Thoracic aorta endothelial cell (primary cell): ENCODE measurements around the gene RTN3. TPM values are rescaled to one million over a fixed set of nuclear protein-coding genes. Genes with fewer than 3 reads are reported as not detected.

Experiments used
- small RNA-seq: library from RNA; depleted of rRNA; stranded (forward); fragments of <200 nt; gene quantifications from one replicate; pipeline ENCODE3, GENCODE V24; 2012
- total RNA-seq: library from RNA; depleted of rRNA; stranded (reverse); fragments of >200 nt; gene quantifications from 2 replicates; pipeline ENCODE4 v1.2.3, GENCODE V29; 2012

The RTN3 gene, protein sequence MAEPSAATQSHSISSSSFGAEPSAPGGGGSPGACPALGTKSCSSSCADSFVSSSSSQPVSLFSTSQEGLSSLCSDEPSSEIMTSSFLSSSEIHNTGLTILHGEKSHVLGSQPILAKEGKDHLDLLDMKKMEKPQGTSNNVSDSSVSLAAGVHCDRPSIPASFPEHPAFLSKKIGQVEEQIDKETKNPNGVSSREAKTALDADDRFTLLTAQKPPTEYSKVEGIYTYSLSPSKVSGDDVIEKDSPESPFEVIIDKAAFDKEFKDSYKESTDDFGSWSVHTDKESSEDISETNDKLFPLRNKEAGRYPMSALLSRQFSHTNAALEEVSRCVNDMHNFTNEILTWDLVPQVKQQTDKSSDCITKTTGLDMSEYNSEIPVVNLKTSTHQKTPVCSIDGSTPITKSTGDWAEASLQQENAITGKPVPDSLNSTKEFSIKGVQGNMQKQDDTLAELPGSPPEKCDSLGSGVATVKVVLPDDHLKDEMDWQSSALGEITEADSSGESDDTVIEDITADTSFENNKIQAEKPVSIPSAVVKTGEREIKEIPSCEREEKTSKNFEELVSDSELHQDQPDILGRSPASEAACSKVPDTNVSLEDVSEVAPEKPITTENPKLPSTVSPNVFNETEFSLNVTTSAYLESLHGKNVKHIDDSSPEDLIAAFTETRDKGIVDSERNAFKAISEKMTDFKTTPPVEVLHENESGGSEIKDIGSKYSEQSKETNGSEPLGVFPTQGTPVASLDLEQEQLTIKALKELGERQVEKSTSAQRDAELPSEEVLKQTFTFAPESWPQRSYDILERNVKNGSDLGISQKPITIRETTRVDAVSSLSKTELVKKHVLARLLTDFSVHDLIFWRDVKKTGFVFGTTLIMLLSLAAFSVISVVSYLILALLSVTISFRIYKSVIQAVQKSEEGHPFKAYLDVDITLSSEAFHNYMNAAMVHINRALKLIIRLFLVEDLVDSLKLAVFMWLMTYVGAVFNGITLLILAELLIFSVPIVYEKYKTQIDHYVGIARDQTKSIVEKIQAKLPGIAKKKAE
- 114 and 125 TPM in 2 replicates for total RNA-seq

GRCh38 chr11:63681321-63682065, at the start of gene RTN3:
Gene RTN3 (plus strand): TSS chr11:63681500. CDS start chr11:63681637, 137 bp downstream.

DNA sequence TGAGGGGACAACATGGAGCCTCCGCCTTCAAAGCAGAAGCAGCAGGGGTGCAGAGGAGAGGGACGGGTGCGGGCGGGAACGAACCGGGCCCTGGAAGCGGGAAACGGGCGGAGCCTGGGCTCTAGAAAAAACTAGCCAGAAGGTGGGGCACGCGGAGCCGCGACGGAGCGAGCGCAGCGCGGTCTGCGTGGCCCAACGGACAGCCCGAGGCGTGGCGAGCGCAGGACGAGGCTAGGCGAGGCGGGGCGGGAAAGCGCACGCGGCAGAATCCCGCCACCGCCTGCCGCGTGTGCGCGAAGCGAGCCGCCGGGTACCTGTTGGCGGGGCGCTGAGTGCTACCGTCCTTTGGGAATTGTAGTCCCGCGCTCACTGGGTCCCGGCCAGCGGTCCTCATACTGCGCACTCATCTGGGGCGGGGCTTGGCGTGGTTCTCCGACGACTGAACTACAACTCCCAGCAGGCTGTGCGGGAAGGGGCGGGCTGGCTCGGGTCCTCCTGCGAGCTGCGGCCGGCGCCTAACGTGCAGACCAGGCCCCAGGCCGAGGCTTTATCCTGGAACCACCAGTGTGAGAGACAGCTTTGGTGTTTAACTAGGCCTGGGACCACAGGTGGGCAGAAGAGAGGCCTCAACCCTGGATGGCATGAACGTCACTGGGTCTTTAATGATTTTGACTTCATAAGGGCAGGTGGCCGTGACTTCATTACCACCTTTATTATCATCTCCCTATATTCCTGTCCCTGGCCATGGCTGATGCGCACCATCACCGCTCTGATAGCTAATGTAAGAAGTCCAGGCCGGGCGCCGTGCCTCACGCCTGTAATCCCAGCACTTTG, 9.8 kb upstream of the RTN3 start, which contains the start of gene ATL3:
Gene ATL3, minus strand, starts transcription at position 55 of the 834 bp plus-strand sequence. Its CDS starts 41 bp downstream, at position 14.

DNA sequence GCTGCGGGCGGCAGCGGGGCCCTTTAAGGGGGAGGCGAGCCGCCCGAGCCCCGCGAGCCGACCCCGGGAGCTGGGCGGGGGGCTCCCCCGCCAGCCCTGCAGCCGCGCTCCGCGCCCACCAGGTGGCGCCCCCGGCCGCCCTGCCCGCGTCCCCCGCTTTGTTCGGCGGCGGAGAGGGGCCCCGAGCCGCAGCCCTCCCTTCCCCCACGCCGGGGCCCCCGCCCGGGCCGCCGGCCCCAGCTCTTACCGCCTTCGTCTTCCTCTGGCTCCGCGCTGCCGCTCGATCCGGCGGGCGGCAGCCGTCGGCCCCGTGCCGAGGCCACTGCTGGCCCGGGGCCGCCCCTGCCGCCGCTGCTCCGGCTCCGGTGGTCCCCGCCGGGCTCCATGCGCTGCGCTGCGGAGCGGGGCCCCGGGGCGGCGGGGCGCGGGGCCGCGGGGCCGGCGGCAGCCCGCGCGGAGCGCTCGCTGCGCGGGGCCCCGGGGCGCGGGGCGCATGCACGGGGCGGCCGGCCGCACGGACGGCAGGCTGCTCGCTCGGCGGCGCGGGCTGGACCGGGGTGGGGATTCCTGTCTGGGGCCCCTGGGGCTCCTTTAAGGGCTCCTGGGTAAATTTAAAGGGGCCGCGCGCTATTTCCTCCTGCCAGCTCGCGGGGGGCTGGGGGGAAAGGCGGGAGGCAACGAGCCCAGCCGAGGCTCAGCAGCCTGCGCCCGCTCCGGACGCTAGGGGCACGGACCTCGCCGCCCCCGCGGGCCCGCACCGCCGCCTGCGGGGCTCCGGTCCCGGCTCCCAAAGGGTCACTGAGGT, 87.1 kb downstream of the RTN3 start, which contains the start of gene ZFTA:
Gene ZFTA, minus strand, starts transcription at position 539 of the 805 bp plus-strand sequence. Its CDS starts 153 bp downstream, at position 386.

Small RNA genes within 50 kb of the gene (small RNA-seq; reads per million reads assigned to genes)
- gene AP000753.3 (not detected), gene RN7SL596P (not detected)

Other genes with a start within 250 kb of the RTN3 start
- gene PLAAT5, start 190.3 kb upstream of the RTN3 start, total RNA-seq = not detected in 2 replicates
- gene LGALS12, start 175.4 kb upstream of the RTN3 start, total RNA-seq = not detected in 2 replicates
- gene PLAAT4, start 144.7 kb upstream of the RTN3 start, total RNA-seq = 1.5 and 1.7 TPM in 2 replicates
- not detected in 2 replicates for gene PLAAT2, start 118.1 kb upstream of the RTN3 start, total RNA-seq
- gene PLAAT3, start 67.1 kb upstream of the RTN3 start, total RNA-seq = 20.5 and 29.4 TPM in 2 replicates
- gene ATL3, start 10.1 kb upstream of the RTN3 start, total RNA-seq = 131 and 149 TPM in 2 replicates
- gene ZFTA, start 87.3 kb downstream of the RTN3 start, total RNA-seq = 18.9 and 23.3 TPM in 2 replicates
- gene SPINDOC, start 132.0 kb downstream of the RTN3 start, total RNA-seq = 27.4 and 32.6 TPM in 2 replicates
- 26.1 and 29.2 TPM in 2 replicates for gene MARK2, start 157.6 kb downstream of the RTN3 start, total RNA-seq
- 0.36 and 0.40 TPM in 2 replicates for gene RCOR2, start 235.7 kb downstream of the RTN3 start, total RNA-seq